SU-DHL-6 (cell line): ENCODE measurements around the gene MLH1.

ENCODE experiments used
- CTCF ChIP-seq: fragments of 200-600 bp; sonication (generic); IDR thresholded peaks from one replicate; pipeline ENCODE4 v1.5.1; 2017; ENCODE audit warnings: antibody characterized with exemption, mild to moderate bottlenecking, low read length, moderate library complexity; ENCODE audit not compliant: insufficient read depth, poor library complexity, severe bottlenecking
- EZH2phosphoT487 ChIP-seq: fragments of 200-600 bp; sonication (generic), shearing (Covaris generic); conservative IDR thresholded peaks from 2 replicates; pipeline ENCODE4 v1.6.1; 2018; ENCODE audit warnings: mild to moderate bottlenecking, antibody characterized with exemption, low read length, moderate library complexity, mixed read lengths

GRCh38 chr3:37030588-37030987 lies 37.3 kb downstream of the MLH1 start:
- TF ChIP-seq CTCF (no peak), EZH2phosphoT487 (no peak)
